ENCODE measurements around the gene MYG1. TPM values are rescaled to one million over a fixed set of nuclear protein-coding genes. Genes with fewer than 3 reads are reported as not detected.

Gene MYG1
- total and polyA plus RNA-seq, 2 of the 13 experiments (the other 11 are each of a cell fraction or from before 2014, with no cell fraction given): 38.6 to 58.0 TPM

DNA sequence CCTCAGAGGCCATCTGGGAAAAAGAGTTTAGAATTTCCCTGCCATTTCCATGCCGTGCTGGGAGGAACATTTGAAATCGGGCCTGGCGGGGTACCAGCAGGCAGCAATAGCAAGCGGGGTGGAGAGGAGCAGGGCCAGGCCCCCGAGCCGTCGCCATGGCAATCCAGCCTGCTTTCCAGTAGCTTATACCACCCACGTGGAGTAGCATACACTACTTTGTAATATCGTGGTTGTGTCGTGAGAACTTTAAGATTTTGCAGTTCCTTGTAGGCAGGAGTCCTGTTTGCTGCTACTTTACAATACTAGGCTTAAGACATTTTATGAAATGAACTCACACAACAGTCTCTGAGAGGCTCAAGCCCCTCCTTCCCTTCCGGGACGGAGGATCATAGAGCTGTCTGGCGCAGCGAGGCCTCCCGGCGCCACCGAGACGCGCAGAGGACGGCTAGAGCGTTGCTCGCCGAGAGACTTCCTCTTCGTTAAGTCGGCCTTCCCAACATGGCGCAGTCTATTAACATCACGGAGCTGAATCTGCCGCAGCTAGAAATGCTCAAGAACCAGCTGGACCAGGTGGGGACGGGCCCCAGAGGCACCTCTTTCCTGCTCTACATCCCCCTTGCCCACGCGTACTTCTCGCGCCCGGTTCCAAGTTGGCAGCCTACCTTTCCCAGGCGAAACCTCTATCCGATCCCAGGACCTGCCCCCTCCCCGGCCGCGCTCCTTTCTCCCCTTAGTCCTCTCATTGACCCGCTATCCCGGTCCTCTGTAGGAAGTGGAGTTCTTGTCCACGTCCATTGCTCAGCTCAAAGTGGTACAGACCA, 4.2 kb upstream of the MYG1 start, which contains the start of gene PFDN5 (continued):
- TF ChIP-seq, protein P1, sequence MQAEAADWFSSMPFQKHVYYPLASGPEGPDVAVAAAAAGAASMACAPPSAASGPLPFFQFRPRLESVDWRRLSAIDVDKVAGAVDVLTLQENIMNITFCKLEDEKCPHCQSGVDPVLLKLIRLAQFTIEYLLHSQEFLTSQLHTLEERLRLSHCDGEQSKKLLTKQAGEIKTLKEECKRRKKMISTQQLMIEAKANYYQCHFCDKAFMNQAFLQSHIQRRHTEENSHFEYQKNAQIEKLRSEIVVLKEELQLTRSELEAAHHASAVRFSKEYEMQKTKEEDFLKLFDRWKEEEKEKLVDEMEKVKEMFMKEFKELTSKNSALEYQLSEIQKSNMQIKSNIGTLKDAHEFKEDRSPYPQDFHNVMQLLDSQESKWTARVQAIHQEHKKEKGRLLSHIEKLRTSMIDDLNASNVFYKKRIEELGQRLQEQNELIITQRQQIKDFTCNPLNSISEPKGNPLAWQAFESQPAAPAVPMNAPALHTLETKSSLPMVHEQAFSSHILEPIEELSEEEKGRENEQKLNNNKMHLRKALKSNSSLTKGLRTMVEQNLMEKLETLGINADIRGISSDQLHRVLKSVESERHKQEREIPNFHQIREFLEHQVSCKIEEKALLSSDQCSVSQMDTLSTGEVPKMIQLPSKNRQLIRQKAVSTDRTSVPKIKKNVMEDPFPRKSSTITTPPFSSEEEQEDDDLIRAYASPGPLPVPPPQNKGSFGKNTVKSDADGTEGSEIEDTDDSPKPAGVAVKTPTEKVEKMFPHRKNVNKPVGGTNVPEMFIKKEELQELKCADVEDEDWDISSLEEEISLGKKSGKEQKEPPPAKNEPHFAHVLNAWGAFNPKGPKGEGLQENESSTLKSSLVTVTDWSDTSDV (CRISPR knock-in tag; IDR thresholded peaks at IDR 0.05): no peak
- TF ChIP-seq, protein P2, sequence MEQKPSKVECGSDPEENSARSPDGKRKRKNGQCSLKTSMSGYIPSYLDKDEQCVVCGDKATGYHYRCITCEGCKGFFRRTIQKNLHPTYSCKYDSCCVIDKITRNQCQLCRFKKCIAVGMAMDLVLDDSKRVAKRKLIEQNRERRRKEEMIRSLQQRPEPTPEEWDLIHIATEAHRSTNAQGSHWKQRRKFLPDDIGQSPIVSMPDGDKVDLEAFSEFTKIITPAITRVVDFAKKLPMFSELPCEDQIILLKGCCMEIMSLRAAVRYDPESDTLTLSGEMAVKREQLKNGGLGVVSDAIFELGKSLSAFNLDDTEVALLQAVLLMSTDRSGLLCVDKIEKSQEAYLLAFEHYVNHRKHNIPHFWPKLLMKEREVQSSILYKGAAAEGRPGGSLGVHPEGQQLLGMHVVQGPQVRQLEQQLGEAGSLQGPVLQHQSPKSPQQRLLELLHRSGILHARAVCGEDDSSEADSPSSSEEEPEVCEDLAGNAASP (CRISPR knock-in tag; IDR thresholded peaks at IDR 0.05; ENCODE audit: borderline replicate concordance): no peak; the same call in none of the 2 replicates
- TF ChIP-seq TOPORS (CRISPR knock-in tag; IDR thresholded peaks at IDR 0.05): no peak
- TF ChIP-seq, protein P3, sequence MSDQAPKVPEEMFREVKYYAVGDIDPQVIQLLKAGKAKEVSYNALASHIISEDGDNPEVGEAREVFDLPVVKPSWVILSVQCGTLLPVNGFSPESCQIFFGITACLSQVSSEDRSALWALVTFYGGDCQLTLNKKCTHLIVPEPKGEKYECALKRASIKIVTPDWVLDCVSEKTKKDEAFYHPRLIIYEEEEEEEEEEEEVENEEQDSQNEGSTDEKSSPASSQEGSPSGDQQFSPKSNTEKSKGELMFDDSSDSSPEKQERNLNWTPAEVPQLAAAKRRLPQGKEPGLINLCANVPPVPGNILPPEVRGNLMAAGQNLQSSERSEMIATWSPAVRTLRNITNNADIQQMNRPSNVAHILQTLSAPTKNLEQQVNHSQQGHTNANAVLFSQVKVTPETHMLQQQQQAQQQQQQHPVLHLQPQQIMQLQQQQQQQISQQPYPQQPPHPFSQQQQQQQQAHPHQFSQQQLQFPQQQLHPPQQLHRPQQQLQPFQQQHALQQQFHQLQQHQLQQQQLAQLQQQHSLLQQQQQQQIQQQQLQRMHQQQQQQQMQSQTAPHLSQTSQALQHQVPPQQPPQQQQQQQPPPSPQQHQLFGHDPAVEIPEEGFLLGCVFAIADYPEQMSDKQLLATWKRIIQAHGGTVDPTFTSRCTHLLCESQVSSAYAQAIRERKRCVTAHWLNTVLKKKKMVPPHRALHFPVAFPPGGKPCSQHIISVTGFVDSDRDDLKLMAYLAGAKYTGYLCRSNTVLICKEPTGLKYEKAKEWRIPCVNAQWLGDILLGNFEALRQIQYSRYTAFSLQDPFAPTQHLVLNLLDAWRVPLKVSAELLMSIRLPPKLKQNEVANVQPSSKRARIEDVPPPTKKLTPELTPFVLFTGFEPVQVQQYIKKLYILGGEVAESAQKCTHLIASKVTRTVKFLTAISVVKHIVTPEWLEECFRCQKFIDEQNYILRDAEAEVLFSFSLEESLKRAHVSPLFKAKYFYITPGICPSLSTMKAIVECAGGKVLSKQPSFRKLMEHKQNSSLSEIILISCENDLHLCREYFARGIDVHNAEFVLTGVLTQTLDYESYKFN (CRISPR knock-in tag; conservative IDR thresholded peaks at IDR 0.05): peak; percentile 33; the same call in 1 of the 2 replicates
- TF ChIP-seq RBM22 (optimal IDR thresholded peaks at IDR 0.05; ENCODE audit: low read length): no peak
- TF ChIP-seq ZNF782 (CRISPR knock-in tag; IDR thresholded peaks at IDR 0.05; ENCODE audit: borderline replicate concordance): peak; percentile 33; the same call in 1 of the 2 replicates
- TF ChIP-seq, protein P4, sequence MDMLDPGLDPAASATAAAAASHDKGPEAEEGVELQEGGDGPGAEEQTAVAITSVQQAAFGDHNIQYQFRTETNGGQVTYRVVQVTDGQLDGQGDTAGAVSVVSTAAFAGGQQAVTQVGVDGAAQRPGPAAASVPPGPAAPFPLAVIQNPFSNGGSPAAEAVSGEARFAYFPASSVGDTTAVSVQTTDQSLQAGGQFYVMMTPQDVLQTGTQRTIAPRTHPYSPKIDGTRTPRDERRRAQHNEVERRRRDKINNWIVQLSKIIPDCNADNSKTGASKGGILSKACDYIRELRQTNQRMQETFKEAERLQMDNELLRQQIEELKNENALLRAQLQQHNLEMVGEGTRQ (IDR thresholded peaks at IDR 0.05; ENCODE audit: low read depth, low read length): no peak
- TF ChIP-seq, protein P4 (CRISPR knock-in tag; IDR thresholded peaks at IDR 0.05; ENCODE audit: borderline replicate concordance): no peak
- no peak; the same call in 1 of the 2 replicates for TF ChIP-seq EEA1 (CRISPR knock-in tag; IDR thresholded peaks at IDR 0.05; ENCODE audit: borderline replicate concordance)
- TF ChIP-seq ISX (CRISPR knock-in tag; conservative IDR thresholded peaks at IDR 0.05): no peak
- TF ChIP-seq SNAPC2 (CRISPR knock-in tag; IDR thresholded peaks at IDR 0.05): no peak
- TF ChIP-seq, protein P5, sequence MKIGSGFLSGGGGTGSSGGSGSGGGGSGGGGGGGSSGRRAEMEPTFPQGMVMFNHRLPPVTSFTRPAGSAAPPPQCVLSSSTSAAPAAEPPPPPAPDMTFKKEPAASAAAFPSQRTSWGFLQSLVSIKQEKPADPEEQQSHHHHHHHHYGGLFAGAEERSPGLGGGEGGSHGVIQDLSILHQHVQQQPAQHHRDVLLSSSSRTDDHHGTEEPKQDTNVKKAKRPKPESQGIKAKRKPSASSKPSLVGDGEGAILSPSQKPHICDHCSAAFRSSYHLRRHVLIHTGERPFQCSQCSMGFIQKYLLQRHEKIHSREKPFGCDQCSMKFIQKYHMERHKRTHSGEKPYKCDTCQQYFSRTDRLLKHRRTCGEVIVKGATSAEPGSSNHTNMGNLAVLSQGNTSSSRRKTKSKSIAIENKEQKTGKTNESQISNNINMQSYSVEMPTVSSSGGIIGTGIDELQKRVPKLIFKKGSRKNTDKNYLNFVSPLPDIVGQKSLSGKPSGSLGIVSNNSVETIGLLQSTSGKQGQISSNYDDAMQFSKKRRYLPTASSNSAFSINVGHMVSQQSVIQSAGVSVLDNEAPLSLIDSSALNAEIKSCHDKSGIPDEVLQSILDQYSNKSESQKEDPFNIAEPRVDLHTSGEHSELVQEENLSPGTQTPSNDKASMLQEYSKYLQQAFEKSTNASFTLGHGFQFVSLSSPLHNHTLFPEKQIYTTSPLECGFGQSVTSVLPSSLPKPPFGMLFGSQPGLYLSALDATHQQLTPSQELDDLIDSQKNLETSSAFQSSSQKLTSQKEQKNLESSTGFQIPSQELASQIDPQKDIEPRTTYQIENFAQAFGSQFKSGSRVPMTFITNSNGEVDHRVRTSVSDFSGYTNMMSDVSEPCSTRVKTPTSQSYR (CRISPR knock-in tag; IDR thresholded peaks at IDR 0.05; ENCODE audit: borderline replicate concordance): peak; percentile 8; the same call in 1 of the 2 replicates
- TF ChIP-seq, protein P6, sequence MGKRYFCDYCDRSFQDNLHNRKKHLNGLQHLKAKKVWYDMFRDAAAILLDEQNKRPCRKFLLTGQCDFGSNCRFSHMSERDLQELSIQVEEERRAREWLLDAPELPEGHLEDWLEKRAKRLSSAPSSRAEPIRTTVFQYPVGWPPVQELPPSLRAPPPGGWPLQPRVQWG (CRISPR knock-in tag; IDR thresholded peaks at IDR 0.05; ENCODE audit: borderline replicate concordance, low read depth): no peak

All from HepG2 (cell line).